ENCODE measurements around the gene DDX49.

- no peak for TF ChIP-seq EZH2 (IDR thresholded peaks at IDR 0.05; ENCODE audit: insufficient read depth, poor library complexity, severe bottlenecking)
- no peak for TF ChIP-seq EZH2phosphoT487 (IDR thresholded peaks at IDR 0.05; ENCODE audit: insufficient read depth, low read depth)
Observed at GRCh38 chr19:18975011-18975410, 55.5 kb downstream of the DDX49 start.

All from GM23248 (cell line).